Hepatocyte (in vitro differentiated cells): Measurements from ENCODE around the gene NRDC. TPM values are rescaled to one million over a fixed set of nuclear protein-coding genes. Genes with fewer than 3 reads are reported as not detected.
"Not testable (repeated sequence)": the region's sequence is repeated elsewhere in the genome, so short reads cannot be mapped to it uniquely, and the experiment has no call there.

Source experiments
- DNase-seq: peaks from one replicate; pipeline ENCODE4 v3.0.0-alpha.2; 2016; ENCODE audit warnings: low spot score
- H2AFZ ChIP-seq: fragments of 200-600 bp; sonication (generic); 2 replicates; pipeline ENCODE4 v1.6.0; 2016; ENCODE audit warnings: antibody characterized with exemption, mild to moderate bottlenecking
- H3K27ac ChIP-seq: fragments of 200-600 bp; sonication (generic); 2 replicates; pipeline ENCODE4 v1.5.1; 2016; ENCODE audit warnings: mild to moderate bottlenecking
- H3K27me3 ChIP-seq: fragments of 200-600 bp; sonication (generic); 2 replicates; pipeline ENCODE4 v1.6.1; 2016
- H3K36me3 ChIP-seq: fragments of 200-600 bp; sonication (generic); replicated peaks from 2 replicates; pipeline ENCODE4 v1.5.1; 2016; ENCODE audit warnings: low read depth; ENCODE audit not compliant: insufficient read depth
- H3K4me1 ChIP-seq: fragments of 200-600 bp; sonication (generic); 2 replicates; pipeline ENCODE4 v1.5.1; 2016; ENCODE audit warnings: mild to moderate bottlenecking, moderate library complexity; ENCODE audit not compliant: insufficient read depth
- H3K4me2 ChIP-seq: fragments of 200-600 bp; sonication (generic); 2 replicates; pipeline ENCODE4 v1.6.0; 2016
- H3K4me3 ChIP-seq: fragments of 200-600 bp; sonication (generic); 2 replicates; pipeline ENCODE4 v1.5.1; 2016; ENCODE audit warnings: mild to moderate bottlenecking
- H3K79me2 ChIP-seq: fragments of 200-600 bp; sonication (generic); 2 replicates; pipeline ENCODE4 v1.6.0; 2017; ENCODE audit warnings: mild to moderate bottlenecking
- H3K9me2 ChIP-seq: fragments of 200-600 bp; sonication (generic); replicated peaks from 2 replicates; pipeline ENCODE4 v1.6.0; 2017; ENCODE audit warnings: mild to moderate bottlenecking; ENCODE audit not compliant: insufficient read depth
- H3K9me3 ChIP-seq: fragments of 200-600 bp; sonication (generic); 2 replicates; pipeline ENCODE4 v1.5.1; 2016; ENCODE audit warnings: low read depth, mild to moderate bottlenecking
- H4K20me1 ChIP-seq: fragments of 200-600 bp; sonication (generic); 2 replicates; pipeline ENCODE4 v1.6.0; 2016; ENCODE audit warnings: mild to moderate bottlenecking; ENCODE audit not compliant: insufficient read depth, poor library complexity, severe bottlenecking
- EZH2 ChIP-seq: fragments of 200-600 bp; sonication (generic); IDR thresholded peaks from 2 replicates; pipeline ENCODE4 v1.6.1; 2016; ENCODE audit warnings: antibody characterized with exemption, mild to moderate bottlenecking, borderline replicate concordance
- EZH2phosphoT487 ChIP-seq: fragments of 200-600 bp; sonication (generic); IDR thresholded peaks from one replicate; pipeline ENCODE4 v1.6.1; 2018; ENCODE audit warnings: antibody characterized with exemption, mild to moderate bottlenecking, low read depth, moderate library complexity; ENCODE audit not compliant: unreplicated experiment, severe bottlenecking
- WGBS: methylation state at CpG from one replicate; pipeline ENCODE4 v1.1.6; 2016; ENCODE audit warnings: low lambda C conversion rate; ENCODE audit errors: missing lambda C conversion rate; 5-methylcytosine and 5-hydroxymethylcytosine counted together
- polyA plus RNA-seq: library from polyadenylated mRNA; unstranded; fragments of >200 nt; fragmentation: Nextera tagmentation; extraction: Ambion mirVana; gene quantifications from 2 replicates; pipeline ENCODE4 v1.2.1, GENCODE V29; 2016
- total RNA-seq: library from RNA; depleted of rRNA; stranded (reverse); fragments of >200 nt; gene quantifications from 2 replicates; pipeline ENCODE4 v1.2.3, GENCODE V29; 2014
- TF ChIP-seq, protein P1 (sequence below): fragments of 200-600 bp; sonication (generic); IDR thresholded peaks from 2 replicates; pipeline ENCODE4 v1.5.1; 2016; ENCODE audit warnings: antibody characterized with exemption, mild to moderate bottlenecking; ENCODE audit not compliant: poor library complexity

NRDC gene
- total and polyA plus RNA-seq, 2 experiments from 2014 or later = 82.2 to 89.4 TPM

DNA sequence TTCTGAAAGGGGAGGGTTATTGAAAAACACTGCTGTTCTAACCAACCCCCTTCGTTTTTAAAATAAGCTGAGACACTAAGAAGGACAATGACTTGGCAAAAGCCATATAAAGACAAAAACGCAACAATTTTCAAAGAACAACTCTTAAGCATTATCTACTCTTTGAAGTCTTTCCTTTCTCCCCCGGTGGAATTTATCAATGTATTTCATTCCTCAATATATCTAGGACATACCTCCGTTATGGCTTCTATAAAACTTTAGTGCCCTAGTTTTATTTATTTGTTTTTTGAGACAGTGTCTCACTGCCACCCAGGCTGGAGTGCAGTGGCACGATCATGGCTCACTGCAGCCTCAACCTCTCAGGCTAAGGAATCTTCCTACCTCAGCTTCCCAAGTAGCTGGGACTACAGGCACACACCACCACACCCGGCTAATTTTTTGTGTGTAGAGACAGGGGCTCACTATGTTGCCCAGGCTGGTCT lies 3.2 kb downstream of the NRDC start:
- Histone ChIP-seq H3K27me3 (no peaks in the 10 kb centered on the region), H2AFZ (no peak overlapping the region), H3K4me2 (peak overlapping the region; percentile 89), H3K9me2 (no peaks in the 10 kb centered on the region), H3K4me3 (no peak overlapping the region), H3K79me2 (peaks cover 74% of the 10 kb centered on the region), H4K20me1 (peaks cover 15% of the 10 kb centered on the region), H3K4me1 (peaks cover 16% of the 10 kb centered on the region), H3K27ac (no peak overlapping the region), H3K36me3 (no peaks in the 10 kb centered on the region), H3K9me3 (no peaks in the 10 kb centered on the region)
- TF ChIP-seq EZH2phosphoT487 = no peak
- DNase-seq = no peak
- WGBS = 69% methylated on average over 6 of the region's 6 CpGs

DNA sequence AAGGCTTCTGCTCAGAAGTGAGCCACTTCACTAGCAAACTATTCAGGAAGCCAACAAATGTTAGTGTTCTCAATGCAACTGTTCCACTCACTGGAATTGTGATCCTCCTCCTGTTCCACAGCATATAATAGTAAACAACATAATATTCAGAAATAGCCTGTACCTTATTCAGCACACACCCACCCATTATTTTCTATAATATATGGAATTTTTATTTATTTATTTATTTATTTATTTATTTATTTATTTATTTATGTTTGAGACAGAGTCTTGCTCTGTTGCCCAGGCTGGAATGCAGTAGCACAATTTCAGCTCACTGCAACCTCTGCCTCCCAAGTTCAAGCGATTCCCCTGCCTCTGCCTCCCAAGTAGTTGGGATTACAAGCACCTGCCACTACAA lies 5.3 kb downstream of the NRDC start:
- not testable (repeated sequence) for DNase-seq, H2AFZ ChIP-seq, H3K4me2 ChIP-seq, H3K9me2 ChIP-seq, H3K27me3 ChIP-seq, H3K27ac ChIP-seq, H3K36me3 ChIP-seq, H3K9me3 ChIP-seq, H3K4me3 ChIP-seq
- 100% methylated on average over 1 of the region's 1 CpG for WGBS
- H3K4me1 ChIP-seq = peaks cover 16% of the 10 kb centered on the region
- H4K20me1 ChIP-seq = peaks cover 25% of the 10 kb centered on the region
- H3K79me2 ChIP-seq = peaks cover 93% of the 10 kb centered on the region

DNA sequence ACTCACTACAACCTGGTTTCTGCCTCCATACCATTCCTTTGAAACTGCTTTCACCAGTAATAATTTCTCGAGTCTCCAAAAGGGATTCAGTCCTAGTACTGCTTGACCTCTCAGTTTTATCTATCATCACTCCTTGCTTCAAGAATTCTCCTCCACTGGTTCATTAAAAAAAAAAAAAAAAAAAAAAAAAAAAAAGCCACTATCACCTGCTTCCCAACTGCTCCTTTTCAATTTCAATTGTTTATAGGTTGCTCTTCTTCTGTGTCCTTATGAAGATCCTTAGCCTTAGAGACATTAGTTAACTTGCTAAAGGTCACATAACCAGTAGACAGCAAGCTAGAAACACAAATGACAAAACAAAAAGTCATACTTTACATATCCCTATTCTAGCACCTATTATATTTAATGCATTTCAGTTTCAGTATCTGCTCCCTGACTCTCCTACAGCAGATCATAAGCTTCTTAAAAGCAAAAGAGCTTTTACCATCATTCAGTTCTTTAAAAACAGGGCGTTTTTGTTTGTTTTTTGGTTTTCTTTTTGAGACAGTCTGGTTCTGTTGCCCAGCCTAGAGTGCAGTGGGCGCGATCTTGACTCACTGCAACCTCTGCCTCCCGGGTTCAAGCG lies 7.1 kb downstream of the NRDC start:
- peaks cover 40% of the 10 kb centered on the region for H4K20me1 ChIP-seq
- 95% methylated on average over 6 of the region's 6 CpGs for WGBS

DNA sequence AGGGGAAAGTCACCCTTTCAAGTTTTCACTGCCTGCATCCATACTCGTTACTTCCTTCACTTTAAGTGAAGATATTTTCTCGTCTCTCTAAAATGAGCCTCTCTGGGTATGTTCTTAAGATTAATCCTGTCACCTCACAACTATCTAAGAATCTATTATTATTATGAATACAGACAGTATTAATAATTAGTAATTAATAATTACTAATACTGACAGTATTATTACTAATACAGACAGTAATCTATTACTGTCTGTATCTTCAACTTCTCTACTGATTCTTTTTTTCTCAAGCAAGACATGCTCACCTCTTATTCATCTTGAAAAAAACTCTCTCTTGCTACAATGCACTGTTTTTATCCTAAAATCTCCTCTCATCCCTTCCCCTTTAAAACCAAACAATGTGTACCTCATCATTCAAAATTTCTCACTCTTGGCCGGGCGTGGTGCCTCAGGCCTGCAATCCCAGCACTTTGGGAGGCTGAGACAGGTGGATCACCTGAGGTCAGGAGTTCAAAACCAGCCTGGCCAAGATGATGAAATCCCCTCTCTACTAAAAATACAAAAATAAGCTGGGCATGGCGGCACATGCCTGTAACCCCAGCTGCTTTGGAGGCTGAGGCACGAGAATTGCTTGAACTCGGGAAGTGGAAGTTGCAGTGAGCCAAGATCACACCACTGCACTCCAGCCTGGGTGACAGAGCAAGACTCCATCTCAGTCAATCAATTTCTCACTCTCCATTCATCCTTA lies 7.8 kb downstream of the NRDC start:
- 97% methylated on average over 7 of the region's 7 CpGs for WGBS
- no peaks in the 10 kb centered on the region for H3K36me3 ChIP-seq
- H3K4me2 ChIP-seq = no peak overlapping the region
- H3K4me1 ChIP-seq = peaks cover 6% of the 10 kb centered on the region
- H3K27ac ChIP-seq = no peak overlapping the region
- no peak overlapping the region for H2AFZ ChIP-seq
- peaks cover 38% of the 10 kb centered on the region for H4K20me1 ChIP-seq
- peaks cover 97% of the 10 kb centered on the region for H3K79me2 ChIP-seq
- TF ChIP-seq, protein P1, sequence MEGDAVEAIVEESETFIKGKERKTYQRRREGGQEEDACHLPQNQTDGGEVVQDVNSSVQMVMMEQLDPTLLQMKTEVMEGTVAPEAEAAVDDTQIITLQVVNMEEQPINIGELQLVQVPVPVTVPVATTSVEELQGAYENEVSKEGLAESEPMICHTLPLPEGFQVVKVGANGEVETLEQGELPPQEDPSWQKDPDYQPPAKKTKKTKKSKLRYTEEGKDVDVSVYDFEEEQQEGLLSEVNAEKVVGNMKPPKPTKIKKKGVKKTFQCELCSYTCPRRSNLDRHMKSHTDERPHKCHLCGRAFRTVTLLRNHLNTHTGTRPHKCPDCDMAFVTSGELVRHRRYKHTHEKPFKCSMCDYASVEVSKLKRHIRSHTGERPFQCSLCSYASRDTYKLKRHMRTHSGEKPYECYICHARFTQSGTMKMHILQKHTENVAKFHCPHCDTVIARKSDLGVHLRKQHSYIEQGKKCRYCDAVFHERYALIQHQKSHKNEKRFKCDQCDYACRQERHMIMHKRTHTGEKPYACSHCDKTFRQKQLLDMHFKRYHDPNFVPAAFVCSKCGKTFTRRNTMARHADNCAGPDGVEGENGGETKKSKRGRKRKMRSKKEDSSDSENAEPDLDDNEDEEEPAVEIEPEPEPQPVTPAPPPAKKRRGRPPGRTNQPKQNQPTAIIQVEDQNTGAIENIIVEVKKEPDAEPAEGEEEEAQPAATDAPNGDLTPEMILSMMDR = no peak
- TF ChIP-seq EZH2phosphoT487 (no peak), EZH2 (no peak)
- no peaks in the 10 kb centered on the region for H3K9me3 ChIP-seq
- H3K9me2 ChIP-seq = no peaks in the 10 kb centered on the region
- no peaks in the 10 kb centered on the region for H3K27me3 ChIP-seq
- no peak for DNase-seq
- no peak overlapping the region for H3K4me3 ChIP-seq

More for the DNA sequence above, 7.1 kb downstream of the NRDC start:
- H3K9me3 ChIP-seq = no peaks in the 10 kb centered on the region
- H3K4me1 ChIP-seq = peaks cover 12% of the 10 kb centered on the region
- no peaks in the 10 kb centered on the region for H3K36me3 ChIP-seq
- H2AFZ ChIP-seq = no peak overlapping the region
- peaks cover 97% of the 10 kb centered on the region for H3K79me2 ChIP-seq
- TF ChIP-seq, protein P1 = no peak
- TF ChIP-seq EZH2phosphoT487 = no peak
- TF ChIP-seq EZH2 = no peak
- no peaks in the 10 kb centered on the region for H3K27me3 ChIP-seq
- H3K4me3 ChIP-seq = no peak overlapping the region
- no peak overlapping the region for H3K4me2 ChIP-seq
- no peak overlapping the region for H3K27ac ChIP-seq
- DNase-seq = no peak
- H3K9me2 ChIP-seq = no peaks in the 10 kb centered on the region
